HG03280 (cell line): ENCODE results near the gene THNSL1.

Experiments
- ATAC-seq: cut with Tn5 transposase; IDR thresholded peaks from one replicate; pipeline ENCODE4 v1.9.1; 2021; ENCODE audit warnings: mild to moderate bottlenecking, moderate library complexity; ENCODE audit not compliant: unreplicated experiment

THNSL1 gene

DNA sequence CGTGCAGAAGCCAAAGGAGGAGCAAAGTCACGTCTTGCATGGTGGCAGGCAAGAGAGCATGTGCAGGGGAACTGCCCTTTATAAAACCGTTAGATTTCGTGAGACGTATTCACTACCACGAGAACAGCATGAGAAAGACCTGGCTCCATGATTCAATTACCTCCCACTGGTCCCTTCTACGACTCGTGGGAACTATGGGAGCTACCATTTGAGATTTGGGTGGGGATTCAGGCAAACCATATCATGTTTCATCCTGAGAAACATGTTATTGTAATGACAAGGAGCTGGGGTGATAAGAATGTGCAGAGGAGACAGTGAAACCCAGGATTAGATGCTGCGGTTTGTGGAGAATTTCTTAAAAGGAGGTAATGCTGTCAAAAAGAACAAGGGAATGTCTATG, 34.0 kb downstream of the THNSL1 start:
- ATAC-seq = no peak

GRCh38 chr10:25052012-25052411, 35.6 kb downstream of the THNSL1 start:
- no peak for ATAC-seq

- no peak for ATAC-seq
Observed at GRCh38 chr10:25056726-25057125, 40.3 kb downstream of the THNSL1 start.

DNA sequence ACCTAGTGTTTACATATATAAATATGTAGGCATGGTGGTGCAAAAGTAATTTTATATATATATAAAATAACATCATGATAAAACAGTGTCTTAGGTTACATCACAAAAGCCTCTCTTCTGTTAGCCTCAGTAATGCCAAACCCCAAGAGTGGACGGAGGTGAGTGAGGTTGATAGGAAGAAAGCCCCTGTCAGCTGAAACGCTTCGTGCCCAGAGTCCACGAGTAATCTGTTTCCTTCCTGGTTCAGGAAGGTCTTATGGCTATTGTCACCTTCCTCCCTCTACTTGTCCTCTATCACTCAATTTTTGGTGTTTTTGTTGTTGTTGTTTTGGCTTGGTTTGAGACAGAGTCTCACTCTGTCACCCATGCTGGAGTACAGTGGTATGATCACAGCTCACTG, 41.5 kb downstream of the THNSL1 start:
- no peak for ATAC-seq

DNA sequence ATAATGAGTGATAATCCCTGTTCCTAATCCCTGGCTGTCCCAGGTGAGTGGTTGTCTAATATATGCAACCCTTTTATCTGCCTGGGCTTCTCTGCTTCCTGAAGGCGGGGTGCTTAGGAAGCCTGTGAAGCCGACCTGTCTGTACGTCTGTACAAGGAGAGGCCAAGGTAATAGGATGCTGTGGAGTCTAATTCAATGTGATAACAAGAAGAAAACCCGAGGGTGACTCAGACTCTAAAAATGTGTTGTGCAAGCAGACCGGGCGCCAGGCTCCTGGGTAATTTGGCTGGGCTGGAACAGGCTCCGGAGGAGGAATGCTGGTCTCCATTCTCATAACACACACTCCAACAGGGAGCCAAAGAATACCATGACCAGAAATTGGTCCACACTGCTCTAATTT, 43.6 kb downstream of the THNSL1 start:
- ATAC-seq = no peak

DNA sequence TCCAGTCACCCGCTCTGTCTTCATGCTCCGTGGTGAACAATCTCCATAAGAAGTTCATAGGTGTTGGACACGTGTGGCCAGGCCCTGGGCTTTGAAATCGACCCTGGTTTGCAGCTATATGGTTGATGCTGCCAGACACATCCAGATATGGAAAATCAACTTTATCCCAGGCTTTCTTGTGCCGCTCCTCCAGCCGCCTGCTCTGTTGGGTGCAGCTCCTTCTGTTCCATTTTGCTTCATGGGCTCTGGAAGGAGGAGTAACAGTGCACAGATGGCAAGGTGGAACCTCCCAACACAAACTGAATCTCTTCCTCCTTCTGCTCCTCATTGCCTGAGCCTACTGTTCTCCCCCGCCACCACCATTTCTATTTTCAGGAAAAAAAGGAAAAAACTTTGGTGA, 44.7 kb downstream of the THNSL1 start:
- ATAC-seq = no peak

DNA sequence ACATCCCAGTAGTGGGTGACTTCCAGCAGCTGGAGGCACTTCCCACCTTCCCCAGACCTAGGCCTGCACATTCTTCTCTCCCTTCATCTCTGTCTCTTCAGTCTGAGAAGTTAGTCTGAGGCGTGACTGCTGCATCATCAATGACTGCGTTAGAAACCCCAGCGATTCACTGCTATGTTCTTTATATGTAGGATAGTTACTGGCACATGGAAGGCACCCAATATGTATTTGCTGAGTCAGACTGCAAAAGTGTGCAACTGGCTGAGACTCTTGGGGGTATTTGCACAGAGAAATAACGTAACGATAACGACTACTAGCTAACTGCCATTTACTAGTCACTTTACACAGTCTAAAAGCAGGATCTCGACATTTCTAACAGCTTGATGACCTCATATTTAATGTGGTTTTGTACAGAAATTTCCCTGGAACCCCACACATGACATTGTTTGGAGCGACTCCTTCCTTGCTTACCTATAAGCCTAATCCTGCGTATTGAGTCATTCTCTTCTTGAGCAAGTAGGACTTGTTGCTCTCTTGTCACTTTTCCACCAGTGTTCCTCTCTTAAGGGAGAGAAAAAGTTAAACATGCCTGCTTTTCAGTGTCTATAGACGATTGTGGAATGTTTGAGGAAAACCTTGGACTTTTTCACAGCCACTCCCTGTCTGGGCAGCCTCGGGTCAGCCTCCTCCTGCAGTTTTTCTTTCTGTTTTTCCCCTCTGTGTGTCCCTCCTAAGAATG, 45.5 kb downstream of the THNSL1 start:
- no peak for ATAC-seq

DNA sequence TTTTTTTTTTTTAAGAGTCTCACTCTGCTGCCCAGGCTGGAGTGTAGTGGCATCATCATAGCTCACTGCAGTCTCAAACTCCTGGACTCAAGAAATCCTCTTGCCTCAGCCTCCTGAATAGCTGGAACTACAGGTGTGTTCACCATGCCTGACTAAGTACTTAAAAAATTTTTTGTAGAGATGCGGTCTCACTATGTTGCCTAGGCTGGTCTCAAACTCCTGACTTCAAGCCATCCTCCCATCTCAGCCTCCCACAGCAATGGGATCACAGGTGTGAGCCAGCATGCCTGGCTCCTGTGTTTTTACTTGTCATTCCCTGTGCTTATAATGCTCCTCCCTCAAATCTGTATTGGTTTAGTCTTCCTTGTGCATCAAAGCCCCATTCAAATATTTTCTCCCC, 46.7 kb downstream of the THNSL1 start:
- ATAC-seq = no peak

DNA sequence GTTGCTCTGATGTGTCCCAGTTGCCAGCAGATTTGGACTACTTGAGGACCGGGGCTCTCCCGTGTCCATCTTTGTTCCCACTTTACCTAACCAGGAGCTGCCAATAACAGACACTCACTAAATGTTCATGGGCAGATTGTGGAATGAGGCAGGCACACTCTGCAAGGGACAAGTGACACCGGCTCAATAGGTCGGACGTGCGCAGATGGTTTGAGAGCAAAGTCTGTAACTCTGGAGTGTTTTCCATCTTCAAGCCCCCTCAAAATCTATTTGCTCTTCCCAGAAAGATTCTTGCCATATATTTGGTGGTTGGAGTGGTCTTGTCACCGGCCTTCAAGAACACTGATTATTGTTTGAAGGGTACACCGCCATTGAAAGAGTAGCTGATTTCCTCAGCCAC, 47.2 kb downstream of the THNSL1 start:
- no peak for ATAC-seq

DNA sequence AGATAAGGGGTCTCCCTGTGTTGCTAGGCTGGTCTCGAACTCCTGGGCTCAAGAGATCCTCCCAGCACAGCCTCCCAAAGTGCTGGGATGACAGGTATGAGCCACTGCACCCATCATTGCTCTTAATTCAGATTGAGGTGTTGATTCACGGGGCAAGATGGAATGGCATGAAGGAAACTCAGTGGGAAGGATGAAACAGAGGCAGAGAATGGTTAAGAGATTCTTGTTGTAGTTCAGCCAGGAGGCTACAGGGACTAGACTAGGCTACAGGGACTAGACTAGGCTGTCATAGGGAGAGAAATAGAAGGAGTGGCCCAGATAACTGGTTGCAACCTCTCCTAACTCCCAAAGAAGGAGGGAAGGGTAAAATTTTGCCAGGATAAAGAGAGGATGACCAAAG, 48.0 kb downstream of the THNSL1 start:
- no peak for ATAC-seq

DNA sequence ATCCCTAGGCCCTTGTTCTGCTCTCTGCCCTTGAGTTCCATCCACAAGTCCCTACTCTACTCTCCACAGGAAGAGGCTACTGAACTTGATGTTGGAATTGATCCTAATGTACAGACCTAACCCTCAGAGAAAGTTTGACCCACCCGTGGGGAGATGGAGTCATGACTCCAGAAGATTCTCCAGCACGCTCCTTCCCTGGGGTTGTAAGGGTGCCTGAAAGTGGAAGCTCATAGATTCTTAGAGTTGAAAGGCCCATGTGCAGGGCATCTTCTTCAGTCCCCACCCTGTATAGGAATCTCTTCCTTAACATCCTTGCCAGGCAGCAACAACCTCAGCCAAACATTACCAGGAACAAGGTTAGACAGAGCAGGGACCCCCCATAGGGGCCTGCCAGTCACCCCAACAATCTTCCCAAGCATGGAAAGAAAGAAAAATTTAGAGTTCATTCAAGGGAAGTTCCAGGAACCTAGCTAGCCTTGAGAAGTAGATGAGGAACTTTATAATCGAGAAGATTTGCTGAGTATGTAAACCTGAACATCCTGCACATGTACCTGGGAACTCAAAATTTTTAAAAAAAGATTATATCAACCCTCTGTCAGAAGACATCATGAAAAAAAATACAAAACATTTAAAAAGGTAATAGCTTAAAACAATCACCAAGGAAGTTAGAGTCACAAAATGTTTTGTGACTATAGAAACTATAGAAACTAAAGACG, 49.5 kb downstream of the THNSL1 start:
- no peak for ATAC-seq

DNA sequence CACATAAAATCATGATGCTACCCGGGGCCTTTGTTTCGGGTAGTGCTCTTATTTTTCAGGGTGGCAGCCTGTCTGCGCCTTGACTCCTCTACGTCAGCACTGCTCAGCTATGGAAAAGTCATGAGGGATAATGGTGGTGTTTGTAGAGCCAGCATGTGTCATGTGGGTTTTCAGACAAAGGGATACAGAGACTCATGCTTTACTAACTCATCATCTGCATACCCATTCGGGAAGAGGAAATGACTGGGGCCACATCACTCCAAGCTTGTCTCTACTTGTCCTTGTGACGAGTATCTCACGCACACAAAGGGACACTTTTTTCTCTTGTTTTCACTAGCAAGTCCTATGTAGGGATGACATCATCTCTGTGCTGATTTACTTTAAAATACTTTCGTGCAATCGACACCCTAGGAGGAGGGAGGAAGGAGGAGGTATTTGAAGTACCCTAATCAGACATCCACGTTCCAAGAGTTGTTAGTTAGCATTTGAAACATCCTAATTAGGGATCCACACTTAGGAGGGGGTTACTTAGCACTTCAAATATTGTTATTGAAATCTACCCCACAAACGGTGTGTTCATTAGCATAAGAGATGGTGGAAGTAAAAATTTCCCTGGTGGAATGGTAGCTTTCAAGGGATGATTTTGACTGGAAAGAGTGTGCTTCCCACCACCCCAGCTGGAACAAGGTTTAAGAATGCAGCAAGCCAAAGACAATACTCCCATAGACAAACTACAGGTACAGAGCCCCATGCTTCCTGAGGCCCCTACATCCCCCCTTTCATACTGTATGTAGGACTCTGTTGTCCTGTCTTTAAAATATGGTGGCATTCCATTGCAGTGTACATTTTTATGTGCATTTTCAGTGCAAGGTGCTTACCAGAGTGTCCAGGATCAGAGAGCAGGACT, 52.0 kb downstream of the THNSL1 start:
- ATAC-seq = no peak

DNA sequence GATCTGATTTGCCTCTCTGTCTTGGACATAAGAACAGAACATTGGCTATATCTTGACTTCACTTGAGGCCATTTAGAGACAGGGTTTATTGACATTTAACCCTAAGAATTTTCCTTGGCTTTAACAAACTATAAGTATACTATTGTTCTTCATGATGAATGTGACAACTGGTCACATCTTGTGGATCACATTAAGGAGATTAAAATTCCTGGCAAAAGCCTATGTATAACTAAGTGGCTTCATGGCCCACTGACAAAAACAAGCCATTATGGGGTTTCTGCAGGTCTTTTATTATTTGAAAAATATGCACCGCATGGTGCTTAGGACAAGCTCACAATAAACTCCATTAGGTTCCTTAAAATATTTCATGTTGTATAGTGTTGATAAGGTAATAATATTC, 54.8 kb downstream of the THNSL1 start:
- ATAC-seq = no peak

DNA sequence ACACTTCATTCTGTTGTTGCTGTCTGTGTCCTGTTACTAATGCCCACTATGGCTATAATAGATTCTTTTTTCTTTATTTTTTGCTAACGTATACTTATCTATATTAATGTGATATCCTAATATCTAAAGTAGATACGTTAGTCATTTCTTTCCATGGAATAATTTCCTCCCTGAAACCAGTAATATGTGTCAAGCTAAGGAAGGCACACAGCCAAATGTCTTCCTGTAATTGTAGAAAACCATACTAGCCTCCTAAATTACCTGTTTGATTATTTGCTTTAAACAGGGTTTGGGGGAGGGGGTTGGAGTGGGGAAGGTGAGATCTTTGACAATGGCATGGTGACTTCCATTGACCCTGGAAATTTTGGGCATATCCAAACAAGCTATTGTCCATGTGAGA, 56.4 kb downstream of the THNSL1 start:
- no peak for ATAC-seq

DNA sequence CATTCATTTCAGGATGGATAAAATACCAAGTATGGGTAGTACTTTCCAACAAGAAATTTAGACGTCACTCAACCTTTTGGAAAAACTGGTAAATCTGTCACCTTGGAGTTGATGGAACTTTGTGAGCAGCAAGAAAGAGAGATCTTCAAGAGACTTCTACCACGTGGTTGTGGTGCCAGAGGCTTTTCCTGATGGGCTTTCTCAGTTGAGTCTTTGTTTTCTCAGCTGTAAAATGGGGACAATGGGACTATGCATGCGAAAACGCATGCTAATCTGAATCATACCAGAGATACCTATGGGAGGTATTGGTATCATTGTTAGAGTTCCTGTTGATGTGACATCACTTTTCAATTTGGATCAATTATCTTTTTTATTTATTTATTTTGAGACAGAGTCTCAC, 59.4 kb downstream of the THNSL1 start:
- ATAC-seq = no peak
